NCI-H446 (cell line): ENCODE results near the gene RNF133.

Source experiments
- DNase-seq, 2 experiments: peaks; one replicate each; lab custom pipeline; 2025; lab: John Stamatoyannopoulos, UW

The RNF133 gene, protein sequence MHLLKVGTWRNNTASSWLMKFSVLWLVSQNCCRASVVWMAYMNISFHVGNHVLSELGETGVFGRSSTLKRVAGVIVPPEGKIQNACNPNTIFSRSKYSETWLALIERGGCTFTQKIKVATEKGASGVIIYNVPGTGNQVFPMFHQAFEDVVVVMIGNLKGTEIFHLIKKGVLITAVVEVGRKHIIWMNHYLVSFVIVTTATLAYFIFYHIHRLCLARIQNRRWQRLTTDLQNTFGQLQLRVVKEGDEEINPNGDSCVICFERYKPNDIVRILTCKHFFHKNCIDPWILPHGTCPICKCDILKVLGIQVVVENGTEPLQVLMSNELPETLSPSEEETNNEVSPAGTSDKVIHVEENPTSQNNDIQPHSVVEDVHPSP

DNA sequence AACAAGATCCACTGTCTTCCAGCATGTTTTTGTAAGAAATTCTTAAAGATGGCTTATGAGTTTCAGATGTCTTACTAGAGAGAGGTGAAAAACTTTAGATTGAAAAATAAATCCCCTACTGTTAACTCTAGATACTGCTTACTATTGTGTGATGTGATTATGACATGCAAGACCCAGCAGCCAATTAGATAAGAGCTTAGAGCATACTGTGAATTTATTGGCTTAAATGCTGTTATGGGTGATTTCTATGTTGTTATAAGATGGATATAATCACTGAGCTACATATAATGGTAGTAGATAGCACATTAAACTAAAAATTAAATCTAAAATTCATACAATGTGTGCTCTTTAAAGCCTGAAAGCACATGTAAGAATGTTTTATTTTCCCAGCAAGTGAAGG, at the start of gene RNF133:
TSS of gene RNF133 (minus strand) at position 101 of the 400 bp plus-strand sequence. CDS start 199 bp downstream, outside the sequence.
- no peak for DNase-seq

- DNase-seq: no peak
These were observed 49.3 kb upstream of the RNF133 start for GRCh38 chr7:122748195-122748594.

DNA sequence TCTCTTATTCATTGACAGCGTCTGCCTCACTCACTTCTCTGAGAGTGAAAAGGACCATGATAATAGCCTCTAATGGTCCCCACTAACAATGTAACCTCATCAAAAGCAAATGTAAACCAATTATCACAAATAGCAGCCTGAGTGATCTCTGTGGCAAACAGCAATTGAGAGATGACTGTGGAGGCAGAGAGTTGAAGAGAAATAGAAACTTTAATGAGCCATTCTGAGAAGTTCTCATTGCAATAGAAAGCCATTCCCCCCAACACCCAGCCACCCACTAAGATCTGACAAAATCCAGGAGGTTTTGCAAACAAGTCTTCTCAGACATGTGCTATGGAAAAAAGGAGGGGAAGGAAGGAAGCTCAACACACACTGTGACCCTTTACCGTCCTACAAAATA, 48.0 kb upstream of the RNF133 start:
- no peak for DNase-seq

- DNase-seq: no peak
These were observed 44.3 kb upstream of the RNF133 start for GRCh38 chr7:122743211-122743610.

DNA sequence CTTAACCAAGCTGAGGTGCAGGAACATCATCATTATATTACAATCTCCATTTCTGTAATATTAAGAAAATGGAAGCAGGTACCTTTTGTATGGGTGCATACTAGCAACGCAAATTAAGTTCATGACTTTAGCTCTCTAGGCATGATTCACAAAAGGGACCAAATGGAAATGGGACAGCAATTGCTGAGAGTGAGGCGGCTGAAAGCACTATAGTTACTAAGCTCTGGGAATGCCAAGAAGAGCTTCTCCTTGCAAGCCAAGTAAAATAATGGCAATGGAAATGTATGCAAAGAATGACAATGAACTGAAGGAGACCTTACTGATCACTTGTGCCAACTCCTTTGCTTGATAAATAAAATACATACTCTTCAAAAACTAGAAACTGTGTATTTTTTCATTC, 40.0 kb upstream of the RNF133 start:
- DNase-seq: no peak

DNA sequence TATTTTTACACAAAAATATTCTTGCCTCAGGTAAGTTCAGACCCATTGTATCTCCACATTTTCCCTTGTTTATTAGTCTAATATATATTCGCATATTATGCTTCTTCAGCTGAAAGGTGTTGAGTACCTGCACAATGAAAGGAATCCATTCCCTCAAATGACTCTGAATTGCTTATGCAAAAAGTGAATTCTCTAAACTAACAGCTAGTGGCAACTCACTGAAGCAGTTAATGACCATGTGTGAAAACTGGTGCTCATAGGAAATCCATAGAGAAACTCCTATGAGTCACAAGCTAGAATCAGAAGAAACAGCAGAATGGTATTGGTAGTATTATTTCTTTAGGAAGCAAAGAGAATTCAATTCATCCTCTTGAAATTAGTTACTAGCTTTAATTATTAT, 37.3 kb upstream of the RNF133 start:
- DNase-seq: no peak

DNA sequence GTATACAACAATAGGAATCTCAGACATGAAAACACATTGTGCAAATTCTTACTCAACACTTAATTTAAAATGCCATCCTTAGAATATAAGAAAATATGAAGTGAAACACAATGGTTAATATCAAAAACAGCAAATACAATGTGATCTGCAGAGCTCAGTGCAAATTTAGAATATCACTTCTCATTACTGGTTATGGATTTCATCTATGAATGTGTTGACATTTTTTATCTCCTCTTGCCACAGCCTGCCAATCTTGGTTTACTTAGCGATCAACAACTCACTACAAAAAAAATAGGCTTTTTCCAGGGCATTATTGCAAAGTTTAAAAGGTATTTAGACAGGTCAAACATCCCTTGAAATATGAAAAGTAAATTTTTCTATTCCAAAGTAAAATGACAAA, 28.8 kb upstream of the RNF133 start:
- no peak for DNase-seq

DNA sequence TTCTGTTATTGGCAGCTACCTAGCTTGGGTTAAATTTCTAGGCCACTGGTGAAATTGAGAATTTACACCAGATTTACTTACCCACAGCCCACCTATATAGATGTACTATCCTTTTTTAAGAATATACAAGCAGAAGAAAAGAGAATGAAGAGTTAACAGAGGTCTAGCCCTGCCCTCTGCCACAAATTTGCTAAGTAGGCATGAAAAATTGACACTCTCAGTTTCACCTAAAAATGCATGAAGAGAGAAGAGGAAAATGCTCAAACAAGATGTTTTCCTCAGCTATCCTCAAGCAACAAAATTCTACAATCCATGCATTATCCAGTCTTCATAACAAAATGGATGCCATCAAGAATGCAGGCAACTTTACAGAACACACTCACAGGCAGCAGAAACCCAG, 28.4 kb upstream of the RNF133 start:
- no peak for DNase-seq

DNA sequence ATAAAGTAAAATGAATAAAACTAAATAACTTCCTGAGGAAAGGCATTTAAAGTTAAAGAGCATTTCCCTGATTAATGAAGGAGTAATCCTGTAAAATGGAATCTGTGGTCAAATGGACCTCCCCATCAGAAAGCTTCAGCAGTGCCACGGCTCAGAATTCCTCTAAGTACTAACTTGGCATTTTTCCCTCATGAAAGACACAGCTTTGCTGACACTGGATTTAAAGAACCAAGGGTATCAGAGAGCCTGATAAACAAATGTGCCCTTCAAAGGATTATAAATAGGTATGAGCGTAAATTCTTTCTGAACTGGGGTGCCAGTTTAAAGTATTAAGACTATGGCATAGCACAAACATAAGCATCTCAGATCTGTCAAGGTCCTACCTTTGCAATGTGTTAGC, 28.0 kb upstream of the RNF133 start:
- no peak for DNase-seq

DNA sequence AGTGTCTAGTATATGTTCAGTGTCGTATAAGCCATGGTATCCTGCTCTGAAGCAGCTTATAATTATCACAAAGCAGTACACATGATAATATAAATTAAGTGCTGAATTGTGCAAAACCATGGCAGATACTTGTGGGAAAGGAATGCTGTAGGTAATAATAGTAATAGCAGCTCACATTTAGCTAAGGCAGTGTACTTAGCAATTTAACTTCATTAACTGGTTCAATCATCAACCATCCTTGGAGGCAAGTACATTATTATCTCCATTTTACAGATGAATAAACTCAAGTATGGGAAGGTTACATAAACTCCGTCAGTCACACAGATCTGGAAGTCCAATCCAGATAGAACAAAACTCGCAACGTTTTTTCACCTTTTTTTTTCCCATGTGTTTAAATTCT, 25.4 kb upstream of the RNF133 start:
- DNase-seq: no peak

GRCh38 chr7:122719010-122719578, 20.2 kb upstream of the RNF133 start:
- no peak for DNase-seq

DNA sequence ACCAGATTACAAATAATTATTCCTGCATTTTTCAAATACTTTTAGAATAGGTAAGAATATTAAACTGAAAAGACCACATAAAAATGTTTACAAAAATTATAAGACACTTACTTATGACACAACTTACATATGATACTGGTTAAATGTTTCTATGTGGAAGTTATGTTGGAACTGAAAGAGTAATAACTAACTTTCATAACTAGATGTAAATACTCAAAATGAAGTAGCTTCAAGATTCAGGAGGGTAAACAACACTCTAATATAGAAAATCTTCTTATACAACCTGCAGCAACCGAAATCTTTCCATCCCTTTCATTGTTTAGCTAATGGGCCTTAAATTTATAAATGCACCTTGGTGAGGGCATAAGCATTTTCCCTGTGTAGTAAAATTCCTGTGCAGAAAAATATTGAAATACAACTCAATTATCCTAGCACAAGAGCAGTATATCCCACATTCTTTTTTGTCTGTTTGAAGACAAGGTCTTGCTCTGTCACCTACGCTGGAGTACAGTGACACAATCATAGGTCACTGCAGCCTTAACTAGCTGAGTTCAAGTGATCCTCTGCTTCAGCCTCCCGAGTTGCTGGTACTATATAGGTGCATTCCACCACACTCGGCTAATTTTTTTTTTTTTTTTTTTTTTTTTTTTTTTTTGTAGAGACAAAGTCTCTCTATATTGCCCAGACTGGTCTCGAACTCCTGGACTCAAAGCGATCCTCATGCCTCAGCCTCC, 18.6 kb upstream of the RNF133 start:
- DNase-seq: no peak

DNA sequence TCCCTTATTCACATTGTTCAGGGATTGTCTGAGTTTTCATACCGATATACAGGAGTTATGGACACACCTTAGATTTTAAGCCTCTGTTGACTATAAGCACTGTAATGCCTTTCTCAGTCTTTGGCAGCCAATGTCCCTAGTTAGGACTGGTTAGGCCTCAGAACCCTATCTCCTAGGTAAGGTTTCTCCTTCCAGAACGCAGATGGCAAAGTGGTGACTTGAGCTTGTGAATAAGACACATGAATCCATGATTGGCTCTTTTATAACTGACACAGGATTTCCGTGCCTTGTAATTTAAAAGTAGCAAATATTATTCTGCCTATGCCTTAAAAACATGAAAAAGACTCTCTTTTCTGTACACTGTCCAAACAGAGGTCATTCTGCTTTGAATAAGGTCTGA, 16.3 kb upstream of the RNF133 start:
- no peak for DNase-seq

GRCh38 chr7:122710916-122711315, 12.0 kb upstream of the RNF133 start:
- DNase-seq: no peak

DNA sequence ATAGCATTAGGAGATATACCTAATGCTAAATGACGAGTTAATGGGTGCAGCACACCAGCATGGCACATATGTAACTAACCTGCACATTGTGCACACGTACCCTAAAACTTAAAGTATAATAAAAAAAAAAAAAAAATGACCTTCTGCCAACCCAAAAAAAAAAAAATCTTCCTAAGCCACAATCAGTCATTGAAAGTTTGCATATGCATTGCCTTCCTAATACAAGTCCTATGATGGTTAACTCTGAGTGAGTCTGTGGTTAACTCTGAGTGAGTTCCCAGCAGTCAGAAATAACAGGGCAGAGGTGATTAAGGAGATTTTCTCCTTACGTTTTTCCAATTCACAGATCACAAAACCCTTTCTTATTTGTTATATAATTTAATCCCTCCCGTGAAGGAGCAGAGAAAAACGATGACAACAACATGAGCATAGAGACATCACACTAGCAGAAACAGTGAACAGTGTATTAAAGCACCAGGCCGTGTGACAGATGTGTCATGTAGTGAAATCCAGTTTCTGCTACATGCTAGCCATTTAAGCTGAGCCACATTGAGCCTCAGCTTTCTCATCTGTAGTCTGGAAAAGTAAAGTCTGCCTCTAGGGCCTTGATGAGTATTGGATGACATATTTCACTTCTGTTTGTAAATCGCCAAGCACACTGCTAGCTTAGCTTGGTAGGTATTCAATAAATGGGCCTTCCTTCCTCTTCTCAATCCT, 11.2 kb upstream of the RNF133 start:
- no peak for DNase-seq

GRCh38 chr7:122706836-122707235, 7.9 kb upstream of the RNF133 start:
- no peak for DNase-seq

GRCh38 chr7:122702872-122703510, 4.1 kb upstream of the RNF133 start, which contains the start of gene RNF148:
Gene RNF148, minus strand, starts transcription at chr7:122702922. Its CDS starts 172 bp downstream, at chr7:122702750.
- DNase-seq: no peak

DNA sequence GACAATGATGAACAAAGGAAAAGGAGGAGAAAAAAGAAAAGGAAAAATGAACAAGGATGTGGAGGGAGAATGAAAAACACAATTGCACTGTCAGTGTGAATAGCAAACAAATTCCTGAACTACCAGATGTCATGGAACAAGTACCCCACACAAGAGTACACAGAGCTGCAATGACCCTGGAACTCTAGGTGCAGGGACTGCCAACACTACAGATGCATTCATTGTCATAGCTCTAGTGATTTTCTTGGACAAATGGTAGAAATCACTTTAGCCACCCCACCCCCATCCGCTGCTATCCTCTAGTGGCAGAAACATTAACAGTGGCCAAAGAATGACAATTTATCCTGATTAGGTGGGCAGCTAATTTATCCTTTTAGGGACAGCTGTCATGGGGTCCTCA, 3.1 kb downstream of the RNF133 start:
- no peak for DNase-seq

DNA sequence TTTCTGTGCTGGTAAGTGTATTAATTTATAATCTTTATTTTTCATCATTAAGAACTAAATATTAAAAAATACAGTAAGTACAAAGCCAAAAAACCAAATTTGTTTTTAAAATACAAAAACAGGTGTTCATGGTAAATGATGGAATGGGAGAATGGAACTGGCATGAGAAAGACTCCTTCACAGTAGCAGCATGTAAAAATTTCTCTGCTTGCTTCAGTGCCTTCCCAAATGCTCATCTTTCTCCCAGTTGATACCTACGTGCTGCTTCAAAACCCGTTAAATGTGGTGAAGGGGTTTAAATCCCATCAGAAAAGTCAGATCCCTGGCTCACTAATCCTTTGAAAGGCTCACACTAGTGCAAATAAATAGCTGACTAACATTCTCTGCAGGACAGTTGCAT, 4.2 kb downstream of the RNF133 start:
- no peak for DNase-seq

- no peak for DNase-seq
These were observed 6.1 kb downstream of the RNF133 start for GRCh38 chr7:122692769-122693309.

DNA sequence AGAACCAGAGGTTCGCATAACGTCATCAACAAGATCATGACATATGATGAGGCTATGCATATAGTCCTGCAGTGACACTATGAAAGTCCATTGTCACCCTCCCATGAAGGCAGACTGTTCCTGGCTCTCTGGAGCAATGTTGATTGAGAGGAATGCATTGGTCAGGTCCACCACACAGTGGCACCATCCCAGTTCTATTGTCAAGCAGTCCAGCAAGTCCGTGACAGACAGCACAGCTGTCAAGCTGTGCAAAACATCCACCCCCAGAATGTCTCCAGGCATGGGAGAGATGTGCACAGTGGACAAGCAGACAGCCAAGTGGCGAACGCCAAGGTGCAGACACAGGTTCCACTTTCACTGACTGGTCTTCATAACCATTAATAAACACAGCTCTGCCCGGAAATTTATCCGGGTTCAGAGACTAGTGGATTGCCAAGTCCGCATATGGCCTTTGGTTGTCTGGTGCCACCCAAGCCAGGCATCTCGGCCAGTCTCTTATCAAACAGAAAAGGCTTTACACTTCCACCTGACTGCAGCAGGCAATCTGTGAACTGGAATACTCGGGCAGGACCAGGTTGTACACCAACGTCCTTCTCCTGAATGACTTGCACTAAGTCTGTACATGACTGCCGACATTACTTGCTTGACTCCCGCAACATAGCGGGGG, 7.2 kb downstream of the RNF133 start:
- no peak for DNase-seq
